IMR-90 (cell line): ENCODE data around the gene KYNU. TPM values are rescaled to one million over a fixed set of nuclear protein-coding genes. Genes with fewer than 3 reads are reported as not detected.

Experiments
- ATAC-seq: fragments of 200-7000 bp; cut with Tn5 transposase; 2 replicates; pipeline ENCODE4 v1.9.1; 2020; ENCODE audit warnings: low read depth, mild to moderate bottlenecking, moderate library complexity
- BruUV-seq: library from RNA; stranded (reverse); fragments of 400-500 nt; replicated peaks from 2 replicates; lab custom pipeline; 2021; lab: Mats Ljungman, UMichigan
- CTCF ChIA-PET: fragments of 300-600 bp; formaldehyde crosslinking; extraction: SDS; loops from one replicate; lab custom pipeline; 2021; ENCODE audit warnings: antibody characterized with exemption; lab: Yijun Ruan, JAX
- POLR2A ChIA-PET: fragments of 300-600 bp; sonication (Branson Sonifier 250); formaldehyde crosslinking; loops from one replicate; lab custom pipeline; 2022; ENCODE audit warnings: antibody characterized with exemption; ENCODE audit not compliant: unreplicated experiment; lab: Charles Lee
- DNase-seq: peaks from one replicate; pipeline ENCODE4 v3.0.0; 2013
- H2AFZ ChIP-seq: replicated peaks from 2 replicates; pipeline ENCODE3; 2013; ENCODE audit warnings: low read length, mild to moderate bottlenecking; ENCODE audit not compliant: poor library complexity
- H2AK5ac ChIP-seq: 2 replicates; pipeline ENCODE4 v1.6.1; 2013; ENCODE audit warnings: low read depth, low read length, inconsistent platforms
- H2AK9ac ChIP-seq: replicated peaks from 2 replicates; pipeline ENCODE3; 2013; ENCODE audit warnings: mild to moderate bottlenecking, low read depth, low read length, moderate library complexity; ENCODE audit not compliant: poor library complexity
- H2BK120ac ChIP-seq: 2 replicates; pipeline ENCODE4 v1.6.1; 2013; ENCODE audit warnings: low read depth, low read length, inconsistent platforms
- H2BK15ac ChIP-seq: 3 replicates; pipeline ENCODE4 v1.6.1; 2013; ENCODE audit warnings: low read depth, low read length, inconsistent platforms
- H2BK20ac ChIP-seq: 2 replicates; pipeline ENCODE4 v1.6.1; 2013; ENCODE audit warnings: low read depth, mild to moderate bottlenecking, inconsistent platforms, low read length, moderate library complexity
- H2BK5ac ChIP-seq: 2 replicates; pipeline ENCODE4 v1.6.1; 2013; ENCODE audit warnings: mild to moderate bottlenecking, low read depth, low read length, inconsistent platforms; ENCODE audit not compliant: poor library complexity, severe bottlenecking
- H3K14ac ChIP-seq: replicated peaks from 2 replicates; pipeline ENCODE4 v1.6.1; 2013; ENCODE audit warnings: low read depth, low read length, inconsistent platforms
- H3K18ac ChIP-seq: 2 replicates; pipeline ENCODE4 v1.6.1; 2013; ENCODE audit warnings: low read depth, low read length, control low read depth
- H3K23ac ChIP-seq: 2 replicates; pipeline ENCODE4 v1.6.1; 2013; ENCODE audit warnings: low read depth, low read length, inconsistent platforms
- H3K27ac ChIP-seq: 2 replicates; pipeline ENCODE4 v1.5.1; 2013; ENCODE audit warnings: mild to moderate bottlenecking, control low read depth, low read length; ENCODE audit not compliant: insufficient read depth
- H3K27me3 ChIP-seq: 2 replicates; pipeline ENCODE4 v1.6.1; 2013; ENCODE audit warnings: low read length; ENCODE audit not compliant: control insufficient read depth, insufficient read depth
- H3K36me3 ChIP-seq: 2 replicates; pipeline ENCODE4 v1.6.1; 2013; ENCODE audit warnings: low read length, mixed read lengths; ENCODE audit not compliant: control insufficient read depth, insufficient read depth
- H3K4ac ChIP-seq: 2 replicates; pipeline ENCODE4 v1.6.1; 2013; ENCODE audit warnings: low read depth, low read length, inconsistent platforms
- H3K4me1 ChIP-seq: 2 replicates; pipeline ENCODE4 v1.6.1; 2013; ENCODE audit warnings: low read length, mixed read lengths; ENCODE audit not compliant: control insufficient read depth, insufficient read depth
- H3K4me2 ChIP-seq: 2 replicates; pipeline ENCODE4 v1.6.1; 2013; ENCODE audit warnings: low read depth, mild to moderate bottlenecking, control low read depth, low read length, moderate library complexity
- H3K4me3 ChIP-seq: 2 replicates; pipeline ENCODE4 v1.5.1; 2013; ENCODE audit warnings: low read depth, mild to moderate bottlenecking, control low read depth, low read length, moderate library complexity; ENCODE audit not compliant: insufficient read depth
- H3K56ac ChIP-seq: 2 replicates; pipeline ENCODE4 v1.6.1; 2013; ENCODE audit warnings: low read length, inconsistent platforms; ENCODE audit not compliant: insufficient read depth; ENCODE audit errors: extremely low read depth
- H3K79me1 ChIP-seq, 2 experiments: 2 replicates each; pipeline ENCODE4 v1.6.1; 2013; ENCODE audit warnings: low read length in 2 of 2, inconsistent platforms in 1 of 2, low read depth in 1 of 2
- H3K9ac ChIP-seq: 2 replicates; pipeline ENCODE4 v1.6.1; 2013; ENCODE audit warnings: low read depth, low read length, control low read depth
- H3K9me1 ChIP-seq: 2 replicates; pipeline ENCODE4 v1.6.1; 2013; ENCODE audit warnings: low read length, inconsistent platforms; ENCODE audit not compliant: insufficient read depth
- H3K9me3 ChIP-seq: 2 replicates; pipeline ENCODE4 v1.6.1; 2013; ENCODE audit warnings: low read length; ENCODE audit not compliant: control insufficient read depth, insufficient read depth
- H4K20me1 ChIP-seq: 2 replicates; pipeline ENCODE4 v1.6.1; 2013; ENCODE audit warnings: low read length, inconsistent platforms; ENCODE audit not compliant: insufficient read depth
- H4K5ac ChIP-seq: 2 replicates; pipeline ENCODE4 v1.6.1; 2013; ENCODE audit warnings: mild to moderate bottlenecking, low read depth, low read length, control low read depth
- H4K8ac ChIP-seq, 2 experiments: 2 replicates each; pipeline ENCODE4 v1.6.1; 2013; ENCODE audit warnings: low read depth in 2 of 2, low read length in 2 of 2, control low read depth in 1 of 2, inconsistent platforms in 1 of 2
- H4K91ac ChIP-seq: 2 replicates; pipeline ENCODE4 v1.6.1; 2013; ENCODE audit warnings: low read depth, low read length, inconsistent platforms; ENCODE audit not compliant: insufficient read depth
- BHLHE40 ChIP-seq: fragments of 150-350 bp; IDR thresholded peaks from 2 replicates; pipeline ENCODE4 v1.6.1; 2016; ENCODE audit warnings: mild to moderate bottlenecking, low read depth, low read length
- POLR2A ChIP-seq: IDR thresholded peaks from 2 replicates; pipeline ENCODE4 v1.6.1; 2012; ENCODE audit warnings: mild to moderate bottlenecking, low read depth, low read length
- WGBS, 2 experiments: methylation state at CpG; one replicate each; pipeline versions ENCODE4 v1.1.5 to v1.1.7; 2013; ENCODE audit warnings: missing lambda C conversion rate in 2 of 2; ENCODE audit not compliant: insufficient read length in 1 of 2; ENCODE audit errors: extremely low coverage in 2 of 2; 5-methylcytosine and 5-hydroxymethylcytosine counted together
- dilution Hi-C: fragments of 300-500 bp; cut with HindIII; formaldehyde crosslinking; loops from one replicate; pipeline ENCODE4 v1.14.3; 2018; ENCODE audit warnings: low sequenced_read_pairs; ENCODE audit not compliant: unreplicated experiment
- in situ Hi-C: fragments of 300-500 bp; cut with MboI; formaldehyde crosslinking; loops from 3 replicates; pipeline ENCODE4 v1.14.3; 2019; ENCODE audit warnings: low sequenced_read_pairs, inconsistent platforms, mixed read lengths
- intact Hi-C: fragments of 100-400 bp; cut with micrococcal nuclease; formaldehyde crosslinking; loops from 2 replicates; pipeline ENCODE4 v1.10.0; 2022
- polyA plus RNA-seq, 3 experiments: library from polyadenylated mRNA; depleted of rRNA; stranded (reverse); fragments of >200 nt; gene quantifications; 2 replicates each; pipeline ENCODE4 v1.2.3, GENCODE V29; 2012; ENCODE audit warnings: low replicate concordance in 1 of 3
- total RNA-seq: library from RNA; depleted of rRNA; stranded (reverse); fragments of >200 nt; gene quantifications from 2 replicates; pipeline ENCODE4 v1.2.3, GENCODE V29; 2012

Gene KYNU
- total and polyA plus RNA-seq, 2 of the 4 experiments (the other 2 are of a cell fraction): 0.75 to 2.9 TPM

- no TSS peak for BruUV-seq
- Histone ChIP-seq H3K4me3 (no peak overlapping the region), H3K56ac (no peak overlapping the region), H3K27me3 (no peaks in the 10 kb centered on the region), H3K4ac (no peak overlapping the region), H2BK15ac (no peak overlapping the region), H3K4me1 (no peaks in the 10 kb centered on the region), H4K91ac (no peak overlapping the region), H3K9me3 (no peaks in the 10 kb centered on the region), H2AK9ac (no peak overlapping the region), H4K20me1 (no peaks in the 10 kb centered on the region), H2BK5ac (no peak overlapping the region), H3K18ac (no peak overlapping the region), H2AK5ac (no peak overlapping the region), H4K8ac (no peak overlapping the region), H3K9ac (no peak overlapping the region), H3K79me1 (no peaks in the 10 kb centered on the region), H2BK120ac (no peak overlapping the region), H2BK20ac (no peak overlapping the region), H3K27ac (no peak overlapping the region), H2AFZ (no peak overlapping the region), H4K5ac (no peak overlapping the region), H3K36me3 (no peaks in the 10 kb centered on the region), H3K14ac (no peak overlapping the region), H3K4me2 (no peak overlapping the region), H3K23ac (no peak overlapping the region), H3K9me1 (no peaks in the 10 kb centered on the region)
- intact Hi-C loops: no loop called here
- in situ Hi-C loops: no loop called here
- ATAC-seq (no peak), DNase-seq (no peak)
- TF ChIP-seq BHLHE40 (no peak), POLR2A (no peak)
- dilution Hi-C loops: no loop called here
- 100% methylated on average over 1 of the region's 4 CpGs; no CpG with 5 or more reads in 1 of the 2 experiments for WGBS, 2 experiments
- ChIA-PET POLR2A (no interaction called here), CTCF (no interaction called here)
These were observed 37.2 kb downstream of the KYNU start for GRCh38 chr2:142914507-142915313.
